H1 (cell line): ENCODE data around the gene C1orf185. TPM values are rescaled to one million over a fixed set of nuclear protein-coding genes. Genes with fewer than 3 reads are reported as not detected.

Source experiments
- CTCF ChIA-PET: fragments of 300-600 bp; sonication (Branson Sonifier 250); formaldehyde crosslinking; loops from one replicate; lab custom pipeline; 2021; ENCODE audit not compliant: partially characterized antibody; lab: Charles Lee
- POLR2A ChIA-PET: fragments of 300-600 bp; sonication (Branson Sonifier 250); formaldehyde crosslinking; loops from one replicate; lab custom pipeline; 2021; ENCODE audit warnings: inconsistent platforms; ENCODE audit not compliant: partially characterized antibody; lab: Charles Lee
- DNase-seq, 2 experiments: peaks; one replicate each; pipeline versions ENCODE4 v3.0.0 to v3.0.0-alpha.2; 2010 to 2022; ENCODE audit warnings: low spot score in 2 of 2, low read depth in 1 of 2, mixed read lengths in 1 of 2
- FAIRE-seq: peaks from 2 replicates; lab custom pipeline; 2011; peaks lifted over from hg19 to GRCh38; lab: Jason Lieb, UNC
- H2AFZ ChIP-seq: 2 replicates; pipeline ENCODE4 v1.8.1; 2012; ENCODE audit warnings: low read length, inconsistent platforms
- H2AK5ac ChIP-seq: 2 replicates; pipeline ENCODE4 v1.6.1; 2013; ENCODE audit warnings: low read depth, low read length
- H2BK120ac ChIP-seq: replicated peaks from 2 replicates; pipeline ENCODE3; 2013; ENCODE audit warnings: low read depth, low read length, inconsistent platforms
- H2BK12ac ChIP-seq: 2 replicates; pipeline ENCODE4 v1.6.1; 2013; ENCODE audit warnings: low read depth, low read length
- H2BK15ac ChIP-seq: 2 replicates; pipeline ENCODE4 v1.6.1; 2013; ENCODE audit warnings: low read length
- H2BK20ac ChIP-seq: 2 replicates; pipeline ENCODE4 v1.6.1; 2013; ENCODE audit warnings: low read length
- H2BK5ac ChIP-seq: 2 replicates; pipeline ENCODE4 v1.6.1; 2013; ENCODE audit warnings: low read depth, low read length
- H3K14ac ChIP-seq: 2 replicates; pipeline ENCODE4 v1.6.1; 2013; ENCODE audit warnings: inconsistent platforms; ENCODE audit not compliant: insufficient read length
- H3K18ac ChIP-seq: 2 replicates; pipeline ENCODE4 v1.6.1; 2013; ENCODE audit warnings: low read length; ENCODE audit errors: extremely low read depth
- H3K23ac ChIP-seq: 2 replicates; pipeline ENCODE4 v1.6.1; 2013; ENCODE audit warnings: inconsistent platforms; ENCODE audit not compliant: insufficient read length
- H3K23me2 ChIP-seq: 2 replicates; pipeline ENCODE4 v1.6.1; 2013; ENCODE audit warnings: low read depth, low read length
- H3K27ac ChIP-seq: 2 replicates; pipeline ENCODE4 v1.6.1; 2011; ENCODE audit warnings: low read depth, low read length, inconsistent platforms
- H3K27me3 ChIP-seq, 4 experiments: replicated peaks in 1 of 4; 1 replicate in 1 of 4; 2 replicates in 3 of 4; pipeline versions ENCODE4 v1.6.1 to v1.8.1; 2011 to 2013; ENCODE audit warnings: low read length in 3 of 4, mild to moderate bottlenecking in 3 of 4, inconsistent platforms in 2 of 4, mixed read lengths in 2 of 4, moderate library complexity in 1 of 4; ENCODE audit not compliant: control insufficient read depth in 3 of 4, insufficient read depth in 3 of 4; ENCODE audit errors: extremely low read depth in 1 of 4
- H3K36me3 ChIP-seq, 4 experiments: 2 replicates each; pipeline versions ENCODE4 v1.6.1 to v1.8.1; 2011 to 2013; ENCODE audit warnings: mild to moderate bottlenecking in 4 of 4, low read length in 3 of 4, moderate library complexity in 2 of 4, control low read depth in 1 of 4, inconsistent platforms in 1 of 4; ENCODE audit not compliant: insufficient read depth in 4 of 4, control insufficient read depth in 2 of 4
- H3K4ac ChIP-seq: replicated peaks from 2 replicates; pipeline ENCODE3; 2013; ENCODE audit warnings: low read length, low read depth, mixed read lengths, inconsistent platforms; ENCODE audit not compliant: insufficient read length
- H3K4me1 ChIP-seq, 4 experiments: replicated peaks in 1 of 4; 1 replicate in 1 of 4; 2 replicates in 3 of 4; pipeline versions ENCODE4 v1.6.1 to v1.8.1; 2011 to 2013; ENCODE audit warnings: low read length in 3 of 4, inconsistent platforms in 2 of 4, mixed read lengths in 1 of 4; ENCODE audit not compliant: insufficient read depth in 4 of 4, control insufficient read depth in 3 of 4
- H3K4me2 ChIP-seq, 2 experiments: 2 replicates each; pipeline versions ENCODE4 v1.6.1 to v1.8.1; 2011 to 2013; ENCODE audit warnings: low read depth in 2 of 2, low read length in 2 of 2, control low read depth in 1 of 2, inconsistent platforms in 1 of 2, mild to moderate bottlenecking in 1 of 2; ENCODE audit not compliant: insufficient read depth in 1 of 2
- H3K4me3 ChIP-seq, 4 experiments: fragments of 200-600, 300-600 bp in 1 of 4; sonication (generic), shearing (Covaris generic), sonication (Bioruptor Twin) in 1 of 4; 2 replicates each; pipeline versions ENCODE4 v1.5.1 to v1.8.1; 2011 to 2016; ENCODE audit warnings: low read length in 4 of 4, low read depth in 3 of 4, control low read depth in 2 of 4, inconsistent platforms in 2 of 4, mild to moderate bottlenecking in 2 of 4, mixed read lengths in 1 of 4, moderate library complexity in 1 of 4; ENCODE audit not compliant: insufficient read depth in 2 of 4; ENCODE audit errors: extremely low read depth in 1 of 4
- H3K56ac ChIP-seq: replicated peaks from 2 replicates; pipeline ENCODE3; 2013; ENCODE audit warnings: low read depth, mild to moderate bottlenecking, mixed read lengths, low read length, inconsistent platforms; ENCODE audit not compliant: insufficient read length
- H3K79me1 ChIP-seq: 2 replicates; pipeline ENCODE4 v1.6.1; 2013; ENCODE audit warnings: low read depth, low read length, control low read depth
- H3K79me2 ChIP-seq, 2 experiments: 2 replicates each; pipeline versions ENCODE4 v1.6.1 to v1.8.1; 2012 to 2013; ENCODE audit warnings: low read length in 2 of 2, mild to moderate bottlenecking in 2 of 2, inconsistent platforms in 1 of 2; ENCODE audit not compliant: insufficient read depth in 2 of 2, control insufficient read depth in 1 of 2
- H3K9ac ChIP-seq, 4 experiments: replicated peaks in 1 of 4; 1 replicate in 1 of 4; 2 replicates in 3 of 4; pipeline versions ENCODE4 v1.6.1 to v1.8.1; 2011 to 2013; ENCODE audit warnings: low read depth in 3 of 4, low read length in 3 of 4, control low read depth in 2 of 4, mild to moderate bottlenecking in 2 of 4, moderate library complexity in 2 of 4, inconsistent platforms in 1 of 4; ENCODE audit errors: extremely low read depth in 1 of 4
- H3K9me3 ChIP-seq, 2 experiments: 2 replicates each; pipeline versions ENCODE4 v1.6.1 to v1.8.1; 2012 to 2013; ENCODE audit warnings: mild to moderate bottlenecking in 2 of 2, moderate library complexity in 2 of 2, control low read depth in 1 of 2, inconsistent platforms in 1 of 2, low read depth in 1 of 2, low read length in 1 of 2, mixed read lengths in 1 of 2; ENCODE audit not compliant: insufficient read depth in 2 of 2
- H4K20me1 ChIP-seq, 2 experiments: replicated peaks in 1 of 2; 2 replicates each; pipeline versions ENCODE3 to v1.8.1; 2011 to 2013; ENCODE audit warnings: inconsistent platforms in 2 of 2, low read length in 2 of 2, mild to moderate bottlenecking in 1 of 2; ENCODE audit not compliant: insufficient read depth in 2 of 2, control insufficient read depth in 1 of 2
- H4K5ac ChIP-seq: 2 replicates; pipeline ENCODE4 v1.6.1; 2013; ENCODE audit warnings: low read length, low read depth, mixed read lengths, inconsistent platforms; ENCODE audit not compliant: insufficient read length
- H4K8ac ChIP-seq: 2 replicates; pipeline ENCODE4 v1.8.0; 2013; ENCODE audit warnings: mild to moderate bottlenecking, moderate library complexity, low read length, inconsistent platforms; ENCODE audit not compliant: insufficient read depth; ENCODE audit errors: extremely low read depth
- H4K91ac ChIP-seq: replicated peaks from 2 replicates; pipeline ENCODE3; 2013; ENCODE audit warnings: low read length, mixed read lengths, inconsistent platforms; ENCODE audit not compliant: insufficient read length
- MAFK ChIP-seq: IDR thresholded peaks from 2 replicates; pipeline ENCODE4 v1.6.1; 2012; ENCODE audit warnings: low read depth, mild to moderate bottlenecking, improper control_type of control experiment, low read length
- SUZ12 ChIP-seq: fragments of 200-600 bp; sonication (generic); IDR thresholded peaks from 2 replicates; pipeline ENCODE4 v1.6.1; 2012; ENCODE audit warnings: mild to moderate bottlenecking, inconsistent platforms, low read length, moderate library complexity, mixed read lengths
- microRNA counts: library from miRNA; unstranded; fragments of <30 nt; microRNA quantifications from one replicate; lab custom pipeline; 2015
- microRNA-seq, 2 experiments: library from miRNA; unstranded; fragments of <30 nt; microRNA quantifications; one replicate each; pipeline versions ENCODE4 to v1.2.0, GENCODE V29; 2016 to 2020; ENCODE audit warnings: borderline microRNAs expressed in 2 of 2, borderline number of aligned reads in 2 of 2, borderline replicate concordance in 1 of 2
- polyA plus RNA-seq, 7 experiments: library from polyadenylated mRNA; depleted of rRNA in 3 of 7; stranded (reverse) in 5 of 7; unstranded in 2 of 7; fragments of >200 nt in 5 of 7; fragments of 200-250 nt in 2 of 7; gene quantifications; 1 replicate in 5 of 7; 2 replicates in 1 of 7; 4 replicates in 1 of 7; pipeline versions ENCODE4 v1.2.1 to v1.2.3, GENCODE V29; 2011 to 2013; ENCODE audit warnings: missing spikeins in 2 of 7, mixed read lengths in 2 of 7
- small RNA-seq: library from polyadenylated mRNA; stranded (forward); fragments of <200 nt; extraction: miRNeasy Mini kit (QIAGEN cat#:217004); gene quantifications from one replicate; pipeline ENCODE3, GENCODE V24; 2013; ENCODE audit not compliant: insufficient read depth
- total RNA-seq: library from RNA; stranded (reverse); fragmentation: NEBNext Ultra II Directional; extraction: Animal tissue kit (Norgen Biotek cat#: 25700); gene quantifications from 2 replicates; pipeline ENCODE4 v1.2.1, GENCODE V29; 2021

C1orf185 gene
- total and polyA plus RNA-seq, 2 of the 8 experiments (the other 6 are each of a cell fraction or from before 2014, with no cell fraction given) = not detected

GRCh38 chr1:51193564-51193963, 91.5 kb downstream of the C1orf185 start:
- Histone ChIP-seq H2BK120ac (no peak overlapping the region), H4K8ac (no peak overlapping the region), H3K9ac (no peak overlapping the region), H2BK15ac (no peak overlapping the region), H2BK20ac (no peak overlapping the region), H4K91ac (no peak overlapping the region), H3K4me1 (no peaks in the 10 kb centered on the region), H3K4me3 (no peak overlapping the region), H3K23ac (no peak overlapping the region), H3K27me3 (no peaks in the 10 kb centered on the region), H4K5ac (no peak overlapping the region), H2BK12ac (no peak overlapping the region), H3K79me2 (no peaks in the 10 kb centered on the region), H3K9me3 (no peaks in the 10 kb centered on the region), H3K27ac (no peak overlapping the region), H3K4me2 (no peak overlapping the region), H3K18ac (no peak overlapping the region), H4K20me1 (no peaks in the 10 kb centered on the region), H3K56ac (no peak overlapping the region), H3K79me1 (no peaks in the 10 kb centered on the region), H3K14ac (no peak overlapping the region), H2AFZ (no peak overlapping the region), H3K23me2 (no peaks in the 10 kb centered on the region; the same call in 1 of the 2 replicates), H3K36me3 (no peaks in the 10 kb centered on the region), H3K4ac (no peak overlapping the region), H2AK5ac (no peak overlapping the region), H2BK5ac (no peak overlapping the region)
- ChIA-PET CTCF (interaction anchor here (0.6 to 7.5 kb wide), 14 partner anchors 8 to 876 kb away, joined by 3 to 83 read pairs (median 8); no protein-coding TSS in a partner anchor), POLR2A (no interaction called here)
- no peak for FAIRE-seq
- DNase-seq = no peak
- TF ChIP-seq SUZ12 = no peak
- peak; percentile 40; the same call in 1 of the 2 replicates for TF ChIP-seq MAFK

MicroRNA genes within 50 kb of the gene (microRNA counts, 767-probe panel; counts per million panel counts)
- 879 counts per million, percentile 95 among the panel's probes with 10 or more counts for microRNA hsa-miR-4421 (lab: Ali Mortazavi, UCI)

Small RNA genes lying within 50 kb of the gene (microRNA-seq; reads per million reads assigned to microRNA genes)
- gene MIR4421 = 0 reads per million in 2 experiments
- 0 reads per million in 2 experiments for gene MIR6500

Small RNA genes lying within 50 kb of the gene (small RNA-seq; reads per million reads assigned to genes)
- gene MIR4421 (not detected), gene MIR6500 (not detected), gene RF00019 (not detected)

Other genes starting within 250 kb of the C1orf185 start
- 63.9 and 65.9 TPM in 2 replicates for gene FAF1, start 142.0 kb upstream of the C1orf185 start, total RNA-seq
- 5.9 and 10.8 TPM in 2 replicates for gene FAF1, start 142.0 kb upstream of the C1orf185 start, polyA plus RNA-seq (2011; rRNA removed)
- not detected in 2 replicates for gene CDKN2C, start 132.0 kb upstream of the C1orf185 start, total RNA-seq
- gene CDKN2C, start 132.0 kb upstream of the C1orf185 start, polyA plus RNA-seq (2011; rRNA removed) = 0.05 TPM in 1 of 2 replicates, not detected in the other
- 47.8 and 54.2 TPM in 2 replicates for gene RNF11, start 134.0 kb downstream of the C1orf185 start, total RNA-seq
- gene RNF11, start 134.0 kb downstream of the C1orf185 start, polyA plus RNA-seq (2011; rRNA removed) = 42.1 and 49.6 TPM in 2 replicates
- gene TTC39A, start 228.3 kb downstream of the C1orf185 start, total RNA-seq = 3.6 and 5.5 TPM in 2 replicates
- 4.8 and 5.8 TPM in 2 replicates for gene TTC39A, start 228.3 kb downstream of the C1orf185 start, polyA plus RNA-seq (2011; rRNA removed)